Activated CD4-positive, alpha-beta T cell treated with anti-CD3 and anti-CD28 coated beads for 1 hour (primary cell): Measurements from ENCODE around the gene CLEC3B.
"Not testable (repeated sequence)": the region's sequence is repeated elsewhere in the genome, so short reads cannot be mapped to it uniquely, and the experiment has no call there.

Experiments
- DNase-seq: peaks from one replicate; pipeline ENCODE4 v3.0.0-alpha.2; 2020

CLEC3B gene, protein sequence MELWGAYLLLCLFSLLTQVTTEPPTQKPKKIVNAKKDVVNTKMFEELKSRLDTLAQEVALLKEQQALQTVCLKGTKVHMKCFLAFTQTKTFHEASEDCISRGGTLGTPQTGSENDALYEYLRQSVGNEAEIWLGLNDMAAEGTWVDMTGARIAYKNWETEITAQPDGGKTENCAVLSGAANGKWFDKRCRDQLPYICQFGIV

DNA sequence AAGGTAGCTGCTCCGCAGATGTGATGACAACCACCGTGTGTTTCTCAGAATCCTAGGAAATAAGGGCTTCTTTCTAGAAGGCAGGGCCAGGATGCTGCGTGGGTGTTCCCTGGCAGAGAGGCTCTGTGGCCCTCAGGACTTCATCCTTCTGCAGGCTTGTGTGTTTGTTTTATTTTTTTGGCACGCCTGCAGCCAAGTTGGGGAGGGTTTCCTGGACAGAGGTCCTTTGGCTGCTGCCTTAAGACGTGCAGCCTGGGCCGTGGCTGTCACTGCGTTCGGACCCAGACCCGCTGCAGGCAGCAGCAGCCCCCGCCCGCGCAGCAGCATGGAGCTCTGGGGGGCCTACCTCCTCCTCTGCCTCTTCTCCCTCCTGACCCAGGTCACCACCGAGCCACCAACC, at the start of gene CLEC3B:
TSS of gene CLEC3B (plus strand) at position 266 of the 400 bp plus-strand sequence. CDS start at position 326, 60 bp downstream.
- no peak for DNase-seq

DNA sequence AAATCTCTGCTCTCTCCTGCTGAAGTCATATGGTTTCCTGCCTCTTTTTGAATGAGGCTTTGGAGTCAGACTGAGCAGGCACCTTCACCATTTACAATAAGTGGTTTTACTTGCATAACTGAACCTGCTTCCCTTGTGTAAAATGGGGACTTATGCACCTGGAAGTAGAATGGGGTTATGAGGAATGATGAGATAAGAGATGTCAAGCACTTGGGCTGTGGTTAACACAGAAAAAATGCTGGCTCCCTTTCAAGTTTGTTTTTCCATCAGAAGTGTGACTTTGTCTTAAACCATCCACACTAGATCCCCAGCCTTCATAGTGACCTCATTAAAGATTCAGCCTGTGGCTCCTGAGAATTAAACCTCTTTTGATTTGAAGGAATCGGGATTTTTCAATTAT, 44.9 kb upstream of the CLEC3B start:
- no peak for DNase-seq

DNA sequence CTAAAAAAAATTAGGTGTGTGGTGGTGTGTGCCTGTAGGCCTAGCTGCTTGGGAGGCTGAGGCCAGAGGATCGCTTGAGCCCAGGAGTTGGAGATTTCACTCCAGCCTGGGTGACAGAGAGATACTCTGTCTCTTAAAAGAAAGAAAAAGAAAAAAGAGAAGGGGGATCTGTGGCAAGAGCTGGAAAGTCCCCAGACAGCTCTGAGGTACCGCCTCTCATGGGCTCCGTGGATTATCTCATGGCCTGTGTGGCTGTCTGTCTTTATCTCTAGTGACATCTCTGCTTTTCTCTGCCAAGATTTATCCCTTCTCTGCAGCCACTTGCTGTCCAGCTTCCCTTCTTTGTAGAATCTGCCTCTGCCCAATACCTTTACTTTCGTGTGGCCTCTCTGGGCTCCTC, 44.4 kb upstream of the CLEC3B start:
- no peak for DNase-seq

DNA sequence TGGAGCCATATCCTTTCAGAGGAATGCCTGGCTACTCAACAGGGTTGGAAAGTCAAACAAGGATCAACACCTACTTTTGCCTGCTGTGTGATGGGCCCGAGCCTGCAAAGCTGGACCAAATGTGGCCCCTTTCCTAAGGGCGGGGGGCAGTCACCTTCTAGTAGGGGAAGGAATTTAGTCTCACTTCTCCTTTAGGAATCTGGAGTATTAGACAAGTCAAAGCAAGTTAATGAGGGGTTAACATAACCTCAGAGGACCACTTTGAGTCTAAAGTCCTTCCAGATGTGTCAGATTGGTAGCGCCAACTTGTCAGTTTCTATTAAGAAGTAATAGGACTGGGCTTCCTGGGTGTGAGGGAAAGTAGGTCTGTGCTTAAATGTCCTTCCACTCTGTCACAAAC, 43.3 kb upstream of the CLEC3B start:
- DNase-seq = no peak

DNA sequence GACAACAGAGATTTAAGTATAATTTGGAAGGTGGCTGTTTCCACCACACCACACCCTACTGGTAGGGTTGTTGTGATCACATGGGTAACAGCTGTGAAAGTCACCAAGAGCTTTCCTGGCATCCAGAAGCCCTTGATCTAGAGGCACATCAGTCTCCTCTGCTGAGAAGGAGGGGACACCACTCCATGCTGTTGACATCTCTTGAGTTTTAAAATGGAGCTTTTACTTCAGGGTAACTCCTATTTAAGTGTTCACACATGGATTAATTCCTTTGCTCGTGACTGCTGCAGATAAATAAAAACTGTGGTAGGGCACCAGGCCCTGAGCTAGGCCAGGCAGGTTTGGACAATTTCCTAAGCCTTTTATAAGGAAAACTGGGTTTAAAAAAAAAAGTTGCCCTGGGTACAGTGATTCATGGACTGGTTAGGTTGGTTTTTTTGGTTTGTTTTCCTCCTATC, 42.6 kb upstream of the CLEC3B start:
- no peak for DNase-seq

DNA sequence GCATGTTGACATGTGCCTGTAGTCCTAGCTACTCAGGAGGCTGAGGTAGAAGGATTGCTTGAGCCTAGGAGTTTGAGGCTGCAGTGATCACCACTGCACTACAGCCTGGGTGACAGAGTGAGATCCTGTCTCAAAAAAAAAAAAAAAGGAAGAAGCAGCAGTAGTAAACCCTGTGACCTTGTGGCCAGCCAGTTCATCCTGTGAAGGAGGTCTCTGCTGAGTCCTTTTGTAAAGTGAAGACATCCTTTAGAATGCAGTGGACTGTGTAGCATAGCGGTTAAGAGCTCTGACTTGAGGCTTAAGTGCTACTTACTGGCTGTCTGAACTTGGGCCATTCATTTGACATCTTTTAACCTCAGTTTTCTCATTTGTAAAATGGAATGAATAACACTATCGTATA, 41.8 kb upstream of the CLEC3B start:
- no peak for DNase-seq

DNA sequence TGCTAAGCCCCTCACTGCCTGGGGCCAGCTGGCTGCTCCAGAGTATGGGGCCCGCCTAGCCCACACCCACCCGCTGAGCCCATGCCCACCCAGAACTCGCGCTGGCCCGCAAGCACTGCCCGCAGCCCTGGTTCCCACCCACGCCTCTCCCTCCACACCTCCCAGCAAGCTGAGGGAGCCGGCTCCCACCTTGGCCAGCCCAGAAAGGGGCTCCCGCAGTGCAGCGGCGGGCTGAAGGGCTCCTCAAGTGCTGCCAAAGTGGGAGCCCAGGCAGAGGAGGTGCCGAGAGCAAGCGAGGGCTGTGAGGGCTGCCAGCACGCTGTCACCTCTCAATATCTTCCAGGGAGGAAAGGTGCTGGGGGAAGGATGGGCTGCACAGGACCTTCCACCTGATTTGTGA, 39.8 kb upstream of the CLEC3B start:
- not testable (repeated sequence) for DNase-seq

DNA sequence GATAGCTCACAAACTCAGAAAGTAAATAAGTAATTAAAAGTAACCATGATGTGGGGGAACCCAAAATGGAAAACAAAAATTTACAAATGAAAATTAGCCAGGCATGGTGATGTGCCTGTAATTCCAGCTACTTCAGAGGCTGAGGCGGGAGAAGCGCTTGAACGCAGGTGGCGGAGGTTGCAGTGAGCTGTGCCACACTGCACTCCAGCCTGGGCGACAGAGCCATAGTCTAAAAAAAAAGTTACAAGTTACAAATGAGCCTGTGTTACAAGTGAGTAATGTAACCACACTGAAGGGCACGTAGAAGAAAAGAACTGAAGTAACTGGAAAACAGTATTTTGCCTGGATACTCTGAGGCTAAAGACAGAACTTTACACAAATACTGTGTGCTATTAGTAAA, 38.8 kb upstream of the CLEC3B start:
- DNase-seq = no peak

DNA sequence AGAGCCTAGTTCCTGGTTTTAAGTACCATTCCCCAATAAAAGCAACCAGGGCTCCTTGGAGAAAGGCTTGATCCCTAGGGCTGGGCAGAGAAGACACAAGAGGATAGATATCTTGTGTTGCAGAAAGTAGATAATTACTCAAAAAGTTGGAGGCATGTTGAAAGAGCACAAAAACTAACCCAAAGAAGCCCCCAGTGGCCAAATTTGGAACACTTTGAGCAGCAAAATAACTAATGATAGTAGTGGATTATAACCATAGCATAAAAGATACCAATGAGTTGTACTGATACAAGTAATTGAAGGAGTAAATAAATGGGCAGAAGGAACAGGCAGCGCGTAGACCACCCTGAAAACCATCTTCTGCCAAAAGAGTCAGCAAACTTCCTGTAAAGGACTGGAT, 38.0 kb upstream of the CLEC3B start:
- no peak for DNase-seq

DNA sequence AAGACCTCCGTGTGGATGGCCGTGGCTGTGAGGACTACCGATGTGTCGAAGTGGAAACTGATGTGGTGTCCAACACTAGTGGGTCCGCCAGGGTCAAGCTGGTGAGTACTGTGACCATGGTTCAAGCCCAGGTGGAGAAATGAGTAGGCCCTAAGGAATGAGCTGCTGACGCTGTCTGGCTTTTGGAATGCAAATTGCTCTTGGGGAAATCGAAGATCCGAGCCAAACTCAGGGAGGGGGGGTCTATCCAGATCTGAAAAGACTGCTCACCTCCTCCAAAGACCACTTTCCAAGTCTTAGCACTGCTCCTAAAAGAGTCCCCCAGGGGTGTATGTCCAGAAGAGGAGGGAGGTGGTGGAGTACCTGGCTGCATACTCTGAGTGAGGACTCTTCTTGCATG, 37.0 kb upstream of the CLEC3B start:
- no peak for DNase-seq

DNA sequence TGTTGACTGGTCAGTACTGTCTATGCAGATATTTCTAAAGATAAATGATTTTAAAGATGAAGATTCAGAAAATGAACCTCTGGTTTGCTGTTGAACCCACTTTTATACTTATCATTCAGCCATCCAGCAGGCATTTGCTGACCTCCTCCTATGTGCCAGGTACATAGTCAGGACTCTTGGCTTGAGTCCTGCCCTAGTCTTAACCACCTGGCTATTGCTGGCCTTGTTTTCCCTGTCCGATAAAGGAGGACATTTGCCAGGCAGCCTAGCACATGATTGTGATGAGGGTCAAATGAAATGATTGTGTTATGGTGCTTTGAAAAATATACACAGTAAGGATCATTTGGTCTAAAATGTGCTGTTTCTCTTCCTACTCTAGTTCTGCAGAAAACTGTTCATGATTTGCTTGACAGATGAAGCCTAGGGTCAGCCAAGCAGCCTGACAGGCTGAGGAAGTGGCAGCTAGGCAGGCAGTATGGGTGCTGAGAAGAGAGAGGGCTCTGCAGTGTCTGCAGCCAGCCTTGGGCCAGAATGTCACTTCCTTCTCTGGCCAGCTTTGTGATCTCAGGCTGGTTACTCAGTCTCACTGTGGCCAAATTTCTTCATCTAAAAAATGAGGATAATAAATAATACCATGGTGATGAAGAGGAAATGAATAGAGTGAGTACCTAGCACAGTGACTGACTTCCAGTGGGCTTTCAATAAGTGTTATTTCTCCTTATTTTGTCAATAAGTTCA, 36.3 kb upstream of the CLEC3B start:
- no peak for DNase-seq

DNA sequence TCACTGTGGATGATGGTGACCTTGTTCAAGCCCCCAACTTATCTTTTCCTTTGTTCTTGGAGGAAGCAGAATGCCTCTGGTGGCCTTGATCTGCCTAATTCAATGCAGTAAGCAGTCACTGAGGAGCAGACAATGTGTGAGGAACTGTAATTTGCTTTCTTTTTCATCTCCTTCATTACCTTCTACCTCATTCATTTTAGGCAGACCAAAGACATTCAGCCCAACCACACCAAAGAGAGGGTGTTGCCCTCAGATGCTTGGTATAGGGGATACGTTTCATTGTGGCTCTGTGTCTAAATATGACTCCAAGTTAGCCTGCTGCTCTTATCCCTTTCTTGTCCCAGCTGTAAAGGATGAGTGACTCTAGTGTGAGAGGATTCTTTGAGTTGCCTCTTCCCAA, 34.8 kb upstream of the CLEC3B start:
- DNase-seq = no peak

DNA sequence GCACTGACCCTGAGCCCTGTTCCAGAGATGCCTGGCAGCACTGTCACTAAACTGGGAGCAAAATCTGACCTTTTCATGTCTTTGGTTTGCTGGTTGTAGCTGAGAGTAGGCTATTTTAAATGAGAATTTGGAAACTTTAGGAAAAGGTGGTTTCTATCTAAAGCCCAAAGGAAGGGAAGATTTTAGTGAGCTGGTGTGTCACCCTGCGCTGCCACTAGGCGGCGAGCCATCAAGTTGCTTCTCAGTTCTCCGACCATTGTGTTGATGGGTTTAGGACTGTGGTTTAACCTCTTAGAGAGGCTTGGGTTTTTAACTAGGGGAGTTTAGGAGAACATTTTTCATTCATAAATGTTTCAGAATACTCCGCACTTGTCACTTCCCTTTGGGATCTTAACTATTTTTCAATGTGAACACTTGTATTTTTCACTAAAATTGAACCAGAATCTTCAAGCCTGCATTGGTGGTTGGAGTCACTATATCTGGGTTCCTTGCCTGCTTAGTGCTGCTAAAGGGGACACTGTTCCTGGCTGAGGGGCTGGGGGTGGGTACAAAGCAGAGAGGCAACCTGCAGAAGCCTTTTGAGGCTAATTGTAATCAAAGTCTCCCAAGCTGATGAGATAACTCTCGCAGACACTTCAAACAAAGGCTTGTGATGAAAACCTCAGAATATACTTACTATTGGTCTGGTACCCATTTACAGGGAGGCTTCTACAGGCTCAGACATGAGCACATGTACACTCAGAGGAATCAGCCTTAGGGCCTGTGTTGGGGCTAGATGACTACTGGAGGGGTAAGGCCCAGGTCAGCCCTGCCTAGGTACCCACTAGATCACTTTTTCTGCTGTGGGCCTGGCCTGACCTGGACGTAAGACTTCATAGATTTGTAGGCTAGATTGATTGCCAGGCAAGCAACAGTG, 33.3 kb upstream of the CLEC3B start:
- no peak for DNase-seq

DNA sequence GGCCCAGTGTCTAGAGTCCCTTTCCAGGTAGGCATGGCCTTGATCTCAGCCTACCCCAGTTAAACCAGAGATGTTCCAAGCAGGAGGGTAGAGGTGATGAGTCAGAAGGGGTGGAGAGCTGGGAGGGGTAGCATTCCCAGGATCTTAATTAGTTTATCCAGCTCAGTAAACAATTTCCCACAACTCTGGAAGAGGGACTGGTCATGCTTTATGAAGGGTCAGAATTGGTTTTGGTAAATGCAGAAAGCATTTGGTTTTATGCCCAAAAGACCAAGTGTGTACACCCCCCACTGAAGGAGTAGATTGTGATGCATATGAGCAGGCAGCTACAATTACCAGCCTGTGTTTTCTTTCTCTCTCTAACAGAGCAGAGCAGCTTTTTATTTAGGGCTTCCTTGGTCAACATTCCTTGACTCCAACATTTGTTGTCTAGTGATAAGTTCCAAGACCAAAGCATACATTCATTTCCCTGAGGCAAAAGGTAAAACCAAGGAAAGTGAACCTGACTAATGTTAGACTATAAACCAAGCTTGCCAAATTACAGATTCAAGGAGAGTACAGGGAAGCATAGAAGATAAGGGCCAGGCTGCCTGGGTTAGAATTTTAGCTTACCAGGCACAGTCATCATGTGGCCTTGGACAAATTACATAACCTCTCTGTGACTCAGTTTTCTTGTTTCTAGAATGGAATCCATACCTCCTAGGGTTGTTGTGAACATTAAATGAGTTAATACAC, 32.5 kb upstream of the CLEC3B start:
- DNase-seq = no peak

DNA sequence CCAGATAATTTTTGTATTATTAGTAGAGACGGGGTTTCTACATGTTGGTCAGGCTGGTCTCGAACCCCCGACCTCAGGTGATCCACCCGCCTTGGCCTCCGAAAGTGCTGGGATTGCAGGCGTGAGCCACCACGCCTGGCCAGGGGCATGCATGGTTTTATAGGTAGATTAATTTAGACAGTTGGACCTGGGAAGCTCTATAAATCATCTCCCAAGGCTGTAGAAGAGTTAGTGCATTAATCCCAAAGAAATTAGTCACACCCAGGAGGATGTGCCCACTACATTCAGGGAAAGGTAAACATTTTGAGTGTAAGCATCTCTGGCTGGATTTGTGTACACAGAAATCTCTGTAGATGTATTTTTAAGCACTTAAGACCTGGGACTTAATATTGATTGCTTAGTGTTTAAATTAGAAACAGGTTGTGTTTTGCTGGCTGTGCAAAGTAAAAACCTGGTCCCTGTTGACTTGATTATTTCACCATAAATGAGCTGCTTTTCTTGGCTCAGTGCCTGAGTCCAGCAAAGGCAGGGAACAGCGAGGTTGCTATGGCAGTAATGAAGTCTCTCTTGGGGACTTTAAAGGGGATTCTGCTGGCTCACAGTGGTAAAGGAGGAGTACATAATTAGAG, 30.8 kb upstream of the CLEC3B start:
- DNase-seq = no peak

DNA sequence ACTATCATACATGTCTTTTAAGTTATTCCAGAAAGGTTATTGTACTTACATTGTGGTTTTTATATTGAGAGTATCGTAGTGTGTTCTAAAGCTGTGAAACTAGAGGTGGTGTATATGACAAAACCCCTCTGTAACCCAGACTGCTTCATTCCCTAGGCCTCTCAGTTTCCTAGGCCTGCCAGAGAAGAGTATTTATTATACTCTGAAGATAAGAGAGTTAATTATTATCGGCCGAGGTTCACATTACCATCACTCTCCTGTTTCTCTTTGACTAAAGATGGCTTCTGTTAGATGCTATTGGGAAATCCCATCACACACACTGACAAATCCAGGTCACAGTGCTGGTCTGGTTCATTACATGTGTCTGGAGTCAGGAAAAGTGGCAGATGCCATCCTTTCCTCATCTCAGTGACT, 29.5 kb upstream of the CLEC3B start:
- DNase-seq = no peak

DNA sequence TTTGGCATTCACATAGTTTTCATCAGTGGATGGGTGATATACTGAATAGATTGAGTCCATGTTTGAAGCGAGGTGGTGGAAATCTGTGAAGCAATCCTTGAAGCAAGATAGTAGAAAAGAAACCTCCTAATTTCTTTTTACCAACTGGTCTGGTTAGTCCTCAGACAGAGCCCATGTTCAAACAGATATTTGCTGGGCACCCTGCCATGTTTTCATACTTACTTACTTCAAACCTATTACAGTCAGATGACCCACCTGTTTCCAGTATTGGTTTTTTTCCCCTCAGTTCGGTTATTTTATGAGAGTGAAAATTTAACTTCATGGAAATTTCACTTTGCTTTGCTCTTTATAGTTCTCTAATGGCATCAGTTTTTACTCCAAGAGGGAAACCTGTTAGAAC, 26.3 kb upstream of the CLEC3B start:
- no peak for DNase-seq

DNA sequence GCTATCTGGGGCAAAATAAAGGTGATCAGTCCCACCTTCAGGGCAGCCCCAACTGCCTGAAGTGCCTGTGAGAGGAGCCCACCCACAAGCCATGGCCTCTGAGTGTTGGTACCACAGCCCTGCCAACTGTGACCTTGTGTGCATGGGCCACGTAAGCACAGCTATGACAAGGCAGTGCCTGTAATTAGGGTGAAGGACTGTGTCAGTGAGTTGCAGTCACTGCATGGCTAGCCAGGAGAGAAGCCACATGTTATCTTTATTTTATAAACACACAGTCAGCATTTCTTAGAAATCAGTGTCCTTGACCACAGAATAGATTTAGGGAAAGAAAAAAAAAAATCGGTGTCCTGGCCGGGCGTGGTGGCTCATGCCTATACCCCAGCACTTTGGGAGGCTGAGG, 25.3 kb upstream of the CLEC3B start:
- no peak for DNase-seq

DNA sequence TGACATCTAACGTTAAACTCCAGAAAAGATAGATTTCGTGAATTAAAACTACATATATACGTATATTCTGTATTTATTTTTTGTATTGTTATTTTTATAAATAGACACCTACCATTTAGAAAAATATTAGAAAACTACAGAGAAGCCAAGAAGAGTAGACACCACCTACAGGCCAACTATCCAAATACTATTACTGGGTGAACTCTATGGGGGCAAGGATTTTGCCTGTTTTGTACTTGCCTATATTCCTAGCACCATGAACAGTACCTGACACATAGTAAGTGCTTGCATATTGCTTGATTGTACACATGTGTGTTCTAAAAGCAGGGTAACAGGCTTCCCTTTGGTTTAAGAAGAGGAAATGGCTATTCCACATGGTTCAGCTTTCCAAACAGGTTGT, 24.4 kb upstream of the CLEC3B start:
- no peak for DNase-seq

DNA sequence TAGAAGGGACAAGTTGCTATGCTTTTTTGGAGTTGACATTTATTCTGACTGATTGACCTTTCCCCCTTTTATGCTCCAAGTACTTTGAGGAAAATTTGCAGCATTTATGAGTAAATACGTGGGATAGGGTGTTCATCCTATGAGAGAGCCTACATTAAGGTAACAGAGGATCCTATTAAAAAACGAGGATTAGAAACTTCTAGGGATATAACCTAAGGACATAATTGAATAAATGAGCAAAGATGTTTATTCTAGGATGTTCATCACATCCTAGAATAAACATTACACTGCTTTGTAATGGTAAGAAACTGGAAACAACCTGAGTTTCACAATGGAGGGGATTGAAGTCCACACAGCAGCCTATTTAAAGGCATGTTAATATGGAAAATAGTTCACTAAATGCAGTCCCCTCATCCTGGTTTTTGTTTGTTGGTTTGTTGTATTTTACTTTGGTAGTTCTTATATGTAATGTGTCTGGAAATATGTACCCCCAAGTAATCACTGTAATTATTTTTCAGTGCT, 23.9 kb upstream of the CLEC3B start:
- DNase-seq = no peak

DNA sequence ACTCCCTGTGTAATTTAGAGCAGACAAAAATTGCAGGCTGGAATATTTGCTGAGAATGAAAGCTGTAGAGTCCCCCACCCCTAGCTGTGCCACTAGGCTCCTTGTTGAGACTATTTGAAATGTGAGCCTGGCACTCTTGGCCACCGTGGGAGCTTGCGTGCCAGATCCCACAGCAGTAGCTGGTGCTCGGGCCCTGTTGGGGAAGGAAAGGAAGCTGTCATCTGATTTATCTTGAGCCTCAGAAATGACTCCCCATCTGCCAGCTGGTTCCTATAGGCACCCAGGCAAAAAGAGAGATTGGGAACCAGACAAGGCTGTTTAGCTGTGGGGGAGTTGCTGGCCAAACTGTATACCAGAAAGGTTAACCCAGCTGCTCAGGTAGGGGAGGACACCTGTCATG, 23.4 kb upstream of the CLEC3B start:
- no peak for DNase-seq

DNA sequence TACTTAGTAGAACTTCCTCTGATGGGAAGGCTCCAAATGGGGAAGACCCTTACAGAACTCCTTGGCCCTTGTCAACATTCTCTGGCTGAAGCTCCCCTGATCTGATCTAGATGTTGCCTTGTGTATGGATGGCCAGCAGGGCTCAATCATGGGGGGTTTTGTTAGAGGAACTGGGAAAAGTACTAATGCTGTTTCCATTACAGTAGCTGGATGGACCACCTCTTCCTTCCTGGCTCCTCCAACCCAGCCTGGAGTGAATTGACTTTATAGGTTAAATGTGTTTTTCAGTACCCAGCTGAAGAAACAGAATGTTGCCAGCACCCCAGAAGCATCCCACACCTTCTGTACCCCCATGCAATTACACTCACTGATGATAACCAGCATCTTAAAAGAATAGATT, 22.7 kb upstream of the CLEC3B start:
- no peak for DNase-seq
